H9 (cell line): ENCODE data around the gene MTTP. TPM values are rescaled to one million over a fixed set of nuclear protein-coding genes. Genes with fewer than 3 reads are reported as not detected.

Experiments
- DNase-seq: peaks from one replicate; pipeline ENCODE4 v3.0.0-alpha.2; 2017
- H2AFZ ChIP-seq: one replicate; pipeline ENCODE4 v1.6.1; 2013; ENCODE audit warnings: mild to moderate bottlenecking, low read length, control low read depth, moderate library complexity
- H2AK5ac ChIP-seq: 2 replicates; pipeline ENCODE4 v1.6.1; 2013; ENCODE audit warnings: low read length, control low read depth, mixed read lengths; ENCODE audit not compliant: insufficient read length
- H2BK120ac ChIP-seq: one replicate; pipeline ENCODE4 v1.6.1; 2013; ENCODE audit warnings: low read depth, mild to moderate bottlenecking, low read length, control low read depth, inconsistent platforms; ENCODE audit not compliant: poor library complexity, severe bottlenecking
- H2BK12ac ChIP-seq: 2 replicates; pipeline ENCODE4 v1.6.1; 2013; ENCODE audit warnings: low read length, control low read depth, mixed read lengths, low read depth; ENCODE audit not compliant: insufficient read length
- H2BK15ac ChIP-seq: 2 replicates; pipeline ENCODE4 v1.6.1; 2013; ENCODE audit warnings: low read depth, low read length, control low read depth
- H2BK20ac ChIP-seq: one replicate; pipeline ENCODE4 v1.6.1; 2013; ENCODE audit warnings: low read depth, mild to moderate bottlenecking, low read length, control low read depth, inconsistent platforms; ENCODE audit not compliant: poor library complexity, severe bottlenecking
- H2BK5ac ChIP-seq: 2 replicates; pipeline ENCODE4 v1.6.1; 2013; ENCODE audit warnings: low read length, control low read depth, mixed read lengths; ENCODE audit not compliant: insufficient read length
- H3K14ac ChIP-seq: 2 replicates; pipeline ENCODE4 v1.6.1; 2013; ENCODE audit warnings: low read length, control low read depth; ENCODE audit not compliant: insufficient read depth
- H3K18ac ChIP-seq: 2 replicates; pipeline ENCODE4 v1.6.1; 2013; ENCODE audit warnings: low read depth, mild to moderate bottlenecking, mixed read lengths, low read length, control low read depth; ENCODE audit not compliant: insufficient read length
- H3K23ac ChIP-seq: 2 replicates; pipeline ENCODE4 v1.6.1; 2013; ENCODE audit warnings: low read length, control low read depth, mixed read lengths, low read depth; ENCODE audit not compliant: insufficient read length
- H3K23me2 ChIP-seq: 2 replicates; pipeline ENCODE4 v1.6.1; 2013; ENCODE audit warnings: low read depth, mild to moderate bottlenecking, mixed read lengths, low read length, control low read depth; ENCODE audit not compliant: insufficient read length, poor library complexity, severe bottlenecking
- H3K27ac ChIP-seq: 2 replicates; pipeline ENCODE4 v1.5.1; 2013; ENCODE audit warnings: low read length, control low read depth, mixed read lengths, low read depth; ENCODE audit not compliant: insufficient read length
- H3K27me3 ChIP-seq: 2 replicates; pipeline ENCODE4 v1.6.1; 2013; ENCODE audit warnings: low read length, control low read depth, inconsistent platforms; ENCODE audit not compliant: insufficient read depth
- H3K4ac ChIP-seq: 2 replicates; pipeline ENCODE4 v1.6.1; 2013; ENCODE audit warnings: low read depth, mild to moderate bottlenecking, control low read depth, inconsistent platforms, low read length, moderate library complexity
- H3K4me1 ChIP-seq: 2 replicates; pipeline ENCODE4 v1.6.1; 2013; ENCODE audit warnings: low read length, control low read depth, inconsistent platforms; ENCODE audit not compliant: insufficient read depth
- H3K4me2 ChIP-seq: 2 replicates; pipeline ENCODE4 v1.6.1; 2013; ENCODE audit warnings: low read length, control low read depth, mixed read lengths; ENCODE audit not compliant: insufficient read length, insufficient read depth
- H3K56ac ChIP-seq: 2 replicates; pipeline ENCODE4 v1.6.1; 2013; ENCODE audit warnings: low read depth, mild to moderate bottlenecking, mixed read lengths, low read length, control low read depth; ENCODE audit not compliant: insufficient read length
- H3K79me1 ChIP-seq: 2 replicates; pipeline ENCODE4 v1.6.1; 2013; ENCODE audit warnings: low read depth, mild to moderate bottlenecking, moderate library complexity, low read length, control low read depth, inconsistent platforms; ENCODE audit not compliant: insufficient read depth, poor library complexity, severe bottlenecking
- H3K79me2 ChIP-seq: 2 replicates; pipeline ENCODE4 v1.6.1; 2013; ENCODE audit warnings: low read length, control low read depth, inconsistent platforms; ENCODE audit not compliant: insufficient read depth
- H3K9ac ChIP-seq: 2 replicates; pipeline ENCODE4 v1.6.1; 2013; ENCODE audit warnings: low read length, control low read depth, mixed read lengths; ENCODE audit not compliant: insufficient read length; ENCODE audit errors: extremely low read depth
- H3K9me3 ChIP-seq: one replicate; pipeline ENCODE4 v1.6.1; 2013; ENCODE audit warnings: low read depth, low read length, inconsistent platforms; ENCODE audit not compliant: control insufficient read depth
- H3T11ph ChIP-seq: one replicate; pipeline ENCODE4 v1.6.1; 2013; ENCODE audit warnings: mild to moderate bottlenecking, low read length, control low read depth, inconsistent platforms
- H4K20me1 ChIP-seq: one replicate; pipeline ENCODE4 v1.6.1; 2013; ENCODE audit not compliant: control insufficient read depth, insufficient read length, insufficient read depth
- H4K5ac ChIP-seq: 2 replicates; pipeline ENCODE4 v1.6.1; 2013; ENCODE audit warnings: low read depth, mild to moderate bottlenecking, mixed read lengths, low read length, control low read depth; ENCODE audit not compliant: insufficient read length
- H4K8ac ChIP-seq: replicated peaks from 2 replicates; pipeline ENCODE4 v1.6.1; 2013; ENCODE audit warnings: low read length, control low read depth, mixed read lengths, low read depth; ENCODE audit not compliant: insufficient read length
- H4K91ac ChIP-seq: 2 replicates; pipeline ENCODE4 v1.6.1; 2013; ENCODE audit warnings: low read depth, mild to moderate bottlenecking, moderate library complexity, mixed read lengths, low read length, control low read depth; ENCODE audit not compliant: insufficient read length
- H3K27ac Mint-ChIP-seq, 3 experiments: 2 replicates in 2 of 3; 3 replicates in 1 of 3; pipeline ENCODE4 v1.8.0; 2020 to 2021; ENCODE audit warnings: mixed read lengths in 3 of 3, mild to moderate bottlenecking in 1 of 3, moderate library complexity in 1 of 3
- H3K27me3 Mint-ChIP-seq: 2 replicates; pipeline ENCODE4 v1.8.0; 2021; ENCODE audit warnings: low read depth, mild to moderate bottlenecking, moderate library complexity, mixed read lengths
- H3K36me3 Mint-ChIP-seq, 3 experiments: 2 replicates in 2 of 3; 3 replicates in 1 of 3; pipeline ENCODE4 v1.8.0; 2020 to 2021; ENCODE audit warnings: low read depth in 3 of 3, mixed read lengths in 3 of 3; ENCODE audit not compliant: insufficient read depth in 1 of 3
- H3K4me1 Mint-ChIP-seq, 2 experiments: 2 replicates each; pipeline ENCODE4 v1.8.0; 2020; ENCODE audit warnings: mixed read lengths in 2 of 2
- H3K4me3 Mint-ChIP-seq, 2 experiments: 2 replicates in 1 of 2; 3 replicates in 1 of 2; pipeline ENCODE4 v1.8.0; 2020 to 2021; ENCODE audit warnings: mild to moderate bottlenecking in 2 of 2, mixed read lengths in 2 of 2, moderate library complexity in 1 of 2
- H3K9me3 Mint-ChIP-seq, 2 experiments: 2 replicates in 1 of 2; 3 replicates in 1 of 2; pipeline ENCODE4 v1.8.0; 2020; ENCODE audit warnings: mild to moderate bottlenecking in 2 of 2, mixed read lengths in 2 of 2, moderate library complexity in 1 of 2
- CTCF ChIP-seq: fragments of 200-600 bp; sonication (generic); conservative IDR thresholded peaks from 3 replicates; pipeline ENCODE4 v1.8.0; 2021; ENCODE audit warnings: antibody characterized with exemption, mild to moderate bottlenecking
- WGBS: extraction: QIAGEN DNeasy Blood & Tissue Kit; methylation state at CpG from one replicate; pipeline ENCODE4 v1.1.7; 2013; ENCODE audit warnings: missing lambda C conversion rate, low lambda C conversion rate, mixed read lengths; ENCODE audit not compliant: insufficient read length; ENCODE audit errors: extremely low coverage; 5-methylcytosine and 5-hydroxymethylcytosine counted together
- total RNA-seq: library from RNA; stranded (reverse); gene quantifications from 2 replicates; pipeline ENCODE4 v1.2.1, GENCODE V29; 2021

The MTTP gene
- total RNA-seq, 1 experiment from 2014 or later = 0.46 TPM

GRCh38 chr4:99594818-99595217 is 20.2 kb downstream of the MTTP start:
- Histone ChIP-seq H3K9ac (no peak overlapping the region), H3K18ac (no peak overlapping the region), H4K8ac (no peak overlapping the region), H3K4me2 (no peak overlapping the region), H3K4ac (no peak overlapping the region), H2BK120ac (no peak overlapping the region), H2AK5ac (no peak overlapping the region), H2BK20ac (no peak overlapping the region), H3T11ph (no peak overlapping the region), H3K79me1 (no peaks in the 10 kb centered on the region), H2BK5ac (no peak overlapping the region), H2AFZ (no peak overlapping the region), H2BK12ac (no peak overlapping the region), H2BK15ac (no peak overlapping the region), H4K91ac (no peak overlapping the region), H3K23ac (no peak overlapping the region), H4K5ac (no peak overlapping the region), H3K79me2 (no peaks in the 10 kb centered on the region), H3K27ac (no peak overlapping the region), H3K23me2 (no peaks in the 10 kb centered on the region), H3K14ac (no peak overlapping the region), H3K56ac (no peak overlapping the region), H3K9me3 (no peaks in the 10 kb centered on the region), H4K20me1 (no peaks in the 10 kb centered on the region), H3K4me1 (no peaks in the 10 kb centered on the region), H3K27me3 (no peaks in the 10 kb centered on the region)
- Mint-ChIP-seq H3K4me3 (no peak overlapping the region), H3K27me3 (no peaks in the 10 kb centered on the region), H3K36me3 (no peaks in the 10 kb centered on the region), H3K27ac (no peak overlapping the region), H3K4me1 (no peaks in the 10 kb centered on the region), H3K9me3 (no peaks in the 10 kb centered on the region)
- WGBS = no CpG with 5 or more reads among the region's 2 CpGs
- no peak for TF ChIP-seq CTCF
- no peak for DNase-seq
